Activated CD4-positive, alpha-beta T cell treated with anti-CD3 and anti-CD28 coated beads for 48 hours (primary cell): ENCODE measurements around the gene ZNF337.
"Not testable (repeated sequence)": the region's sequence is repeated elsewhere in the genome, so short reads cannot be mapped to it uniquely, and the experiment has no call there.

Experiments used
- DNase-seq: peaks from one replicate; pipeline ENCODE4 v3.0.0-alpha.2; 2020

The ZNF337 gene

GRCh38 chr20:25696371-25697131, at the start of gene ZNF337:
Gene ZNF337, minus strand, starts transcription at chr20:25696853. Its CDS starts 10,436 bp downstream, at chr20:25686417.
- DNase-seq, result peak; percentile 97

GRCh38 chr20:25745738-25746137, 49.1 kb upstream of the ZNF337 start:
- DNase-seq, result no peak

- DNase-seq, result no peak
Observed at GRCh38 chr20:25745100-25745499, 48.4 kb upstream of the ZNF337 start.

DNA sequence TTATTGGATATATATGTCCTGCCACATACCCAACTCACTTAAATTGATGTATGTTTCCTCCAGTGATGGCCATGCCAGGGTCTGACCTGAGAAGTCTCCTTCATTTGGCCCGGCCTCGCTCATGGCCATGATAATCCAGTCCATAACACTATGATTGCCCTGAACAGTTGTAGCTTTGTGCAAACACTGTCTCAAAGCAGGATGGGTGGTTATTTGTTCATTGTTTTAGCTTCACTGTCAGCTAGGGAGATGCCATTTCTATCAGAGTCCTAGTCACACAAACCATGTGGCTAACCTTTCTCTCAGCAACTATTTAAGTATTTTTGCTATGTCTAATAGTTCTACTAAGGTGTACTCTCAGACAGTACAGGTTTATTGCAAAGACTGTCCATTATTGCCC, 47.6 kb upstream of the ZNF337 start:
- DNase-seq, result no peak

- DNase-seq, result no peak
Observed at GRCh38 chr20:25741088-25741487, 44.4 kb upstream of the ZNF337 start.

DNA sequence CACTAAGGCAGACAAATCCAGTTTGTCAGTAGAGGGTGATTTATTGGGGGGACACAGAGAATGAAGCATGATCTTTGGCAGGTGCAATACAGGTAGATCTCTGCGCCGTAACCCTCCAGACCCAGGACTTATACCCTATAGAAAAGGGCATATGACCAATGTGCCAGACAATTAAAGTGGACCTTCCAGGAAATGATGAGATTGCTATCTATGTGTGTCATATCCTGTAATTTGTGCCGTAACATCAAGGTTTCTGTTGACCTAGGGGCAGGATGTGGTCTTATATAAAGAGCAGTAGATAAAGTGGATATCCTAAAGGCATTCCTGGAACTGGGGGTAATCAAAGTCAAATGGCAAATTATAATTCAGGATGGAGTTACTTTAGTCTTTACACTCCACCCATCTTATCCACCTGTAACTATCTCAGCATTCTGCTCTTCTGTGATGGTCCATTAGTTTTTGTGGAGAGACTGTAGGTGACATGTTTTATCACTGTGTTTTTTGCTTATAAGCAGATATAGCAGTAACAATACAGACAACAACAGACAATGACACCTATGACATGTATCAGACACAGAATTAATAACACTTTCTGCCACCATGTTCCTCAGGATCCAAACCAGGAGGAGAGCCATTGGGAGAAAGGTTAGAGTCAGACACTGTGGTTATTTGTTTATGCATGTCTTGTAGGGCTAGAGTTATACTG, 43.1 kb upstream of the ZNF337 start:
- no peak for DNase-seq

DNA sequence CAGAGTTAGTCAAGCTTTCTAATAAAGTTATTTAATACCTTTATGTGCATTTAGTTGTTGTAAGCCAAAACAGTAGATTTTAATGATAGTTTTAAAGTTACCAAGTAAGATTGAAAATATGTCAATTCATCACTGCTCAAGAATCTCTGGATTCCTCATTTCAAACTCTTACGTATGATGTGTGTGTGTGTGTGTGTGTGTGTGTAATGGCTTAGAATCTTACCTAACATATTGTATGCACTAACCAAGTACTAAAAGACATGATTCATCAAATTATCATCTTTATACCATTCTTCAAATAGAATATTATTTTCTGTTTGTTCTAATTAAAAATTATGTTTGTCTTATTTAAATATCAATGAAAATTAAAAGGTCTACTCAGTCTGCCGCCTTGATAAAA, 41.5 kb upstream of the ZNF337 start:
- DNase-seq, result no peak

DNA sequence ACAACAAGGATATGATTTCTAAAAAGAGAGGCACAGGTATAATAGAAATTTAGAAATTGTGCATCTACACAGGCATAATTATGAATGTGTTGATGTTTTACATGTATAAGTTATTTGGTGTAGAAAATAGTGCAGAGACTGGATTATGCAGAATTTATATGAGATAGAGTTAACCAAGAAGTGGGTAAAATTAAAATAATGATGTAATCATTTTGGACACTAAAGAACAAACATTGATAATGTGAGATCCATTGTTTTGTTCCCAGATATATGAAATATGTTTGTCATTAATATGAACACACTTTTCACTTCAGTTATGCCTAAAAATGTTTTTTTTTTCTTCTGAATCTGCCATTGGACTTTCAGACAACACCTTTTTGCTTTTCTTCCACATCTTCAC, 37.2 kb upstream of the ZNF337 start:
- DNase-seq, result no peak

- no peak for DNase-seq
Observed at GRCh38 chr20:25730862-25731261, 34.2 kb upstream of the ZNF337 start.

DNA sequence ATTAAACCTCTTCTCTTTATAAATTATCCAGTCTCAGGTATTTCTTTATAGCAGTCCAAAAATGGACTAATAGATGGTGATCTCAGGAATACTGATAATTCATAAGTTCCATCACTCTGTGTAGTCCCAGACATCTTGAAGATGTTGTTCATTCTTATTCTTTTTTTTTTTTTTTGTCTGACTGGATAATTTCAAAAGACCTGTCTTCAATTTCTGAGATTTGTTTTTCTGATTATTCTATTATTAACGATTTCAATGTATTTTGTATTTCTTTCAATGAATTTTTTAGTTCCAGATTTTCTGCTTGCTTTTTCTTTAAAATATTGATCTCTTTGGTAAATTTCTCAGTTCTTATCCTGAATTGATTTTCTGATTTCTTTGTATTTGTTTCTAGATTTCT, 29.7 kb upstream of the ZNF337 start:
- no peak for DNase-seq

- no peak for DNase-seq
Observed at GRCh38 chr20:25725639-25726038, 29.0 kb upstream of the ZNF337 start.

GRCh38 chr20:25723975-25724374, 27.3 kb upstream of the ZNF337 start:
- no peak for DNase-seq

- DNase-seq, result no peak
Observed at GRCh38 chr20:25720285-25720684, 23.6 kb upstream of the ZNF337 start.

GRCh38 chr20:25718896-25719809, 22.5 kb upstream of the ZNF337 start:
- DNase-seq, result peak; percentile 22

DNA sequence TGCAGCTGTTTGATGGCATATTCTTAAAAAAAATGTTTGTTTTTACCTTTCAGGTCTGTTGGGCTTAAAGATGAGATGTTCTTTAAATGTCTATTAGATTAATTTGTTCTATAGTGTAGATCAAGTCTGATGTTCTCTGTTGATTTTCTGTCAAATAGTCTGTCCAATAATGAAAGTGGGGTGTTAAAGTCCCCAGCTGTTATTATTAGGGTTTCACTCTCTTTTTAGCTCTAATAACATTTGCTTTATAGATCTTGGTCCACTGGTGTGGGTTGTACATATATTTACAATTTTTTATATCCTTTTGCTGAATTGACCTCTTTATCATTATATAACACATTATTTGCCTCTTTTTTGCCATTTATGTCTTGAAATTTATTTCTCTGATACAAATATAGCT, 11.0 kb upstream of the ZNF337 start:
- DNase-seq, result no peak

- peak; percentile 46 for DNase-seq
Observed at GRCh38 chr20:25706793-25707192, 10.1 kb upstream of the ZNF337 start.

- DNase-seq, result no peak
Observed at GRCh38 chr20:25705830-25706351, 9.2 kb upstream of the ZNF337 start.

- DNase-seq, result not testable (repeated sequence)
Observed at GRCh38 chr20:25704303-25704702, 7.7 kb upstream of the ZNF337 start.

GRCh38 chr20:25700835-25701234, 4.2 kb upstream of the ZNF337 start:
- not testable (repeated sequence) for DNase-seq

DNA sequence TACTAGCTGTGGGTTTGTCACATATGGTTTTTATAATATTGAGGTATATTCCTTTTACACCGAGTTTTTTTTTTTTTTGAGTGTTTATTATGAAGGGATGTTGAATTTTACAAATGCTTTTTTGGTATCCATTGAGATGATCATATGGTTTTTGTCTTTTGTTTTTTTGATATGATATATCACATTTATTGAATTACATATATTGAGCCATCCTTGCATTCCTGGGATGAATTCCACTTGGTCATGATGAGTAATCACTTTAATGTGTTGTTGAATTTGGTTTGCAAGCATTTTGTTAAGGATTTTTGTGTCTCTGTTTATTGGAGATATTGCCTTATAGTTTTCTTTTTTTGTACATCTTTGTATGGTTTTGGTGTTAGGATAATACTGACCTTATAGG, 3.3 kb upstream of the ZNF337 start:
- DNase-seq, result no peak

GRCh38 chr20:25697132-25697446, 436 bp upstream of the ZNF337 start:
- DNase-seq, result no peak

GRCh38 chr20:25695532-25696370, 902 bp downstream of the ZNF337 start:
- DNase-seq, result no peak
